Cardiac fibroblast (primary cell): ENCODE measurements around the gene C1D.
A peak's percentile ranks its signal among the peaks of the same experiment; 100 is the strongest.

Experiments used
- DNase-seq, 2 donors: peaks; one replicate each; pipeline versions ENCODE4 v3.0.0 to v3.0.0-alpha.2; 2010; ENCODE audit warnings: low read depth in 2 of 2
- H3K4me3 ChIP-seq, 2 donors: replicated peaks in 1 of 2; 1 replicate in 1 of 2; 2 replicates in 1 of 2; pipeline ENCODE4 v1.5.1; 2011; ENCODE audit warnings: low read depth in 2 of 2, low read length in 2 of 2, mild to moderate bottlenecking in 2 of 2, moderate library complexity in 1 of 2
- CTCF ChIP-seq: IDR thresholded peaks from one replicate; pipeline ENCODE4 v1.5.1; 2011; ENCODE audit warnings: low read depth, mild to moderate bottlenecking, low read length, inconsistent platforms

The C1D gene

GRCh38 chr2:68040078-68040477 is 22.7 kb downstream of the C1D start:
- no peak for TF ChIP-seq CTCF
- DNase-seq = peak in 1 of 2 donors; percentile 19
- no peak overlapping the region for H3K4me3 ChIP-seq

- no peak for TF ChIP-seq CTCF
- no peak overlapping the region for H3K4me3 ChIP-seq
- DNase-seq = no peak
Measured at GRCh38 chr2:68039317-68039716, 23.5 kb downstream of the C1D start.

GRCh38 chr2:68032702-68033101 is 30.1 kb downstream of the C1D start:
- no peak for DNase-seq
- H3K4me3 ChIP-seq = no peak overlapping the region
- TF ChIP-seq CTCF = no peak

- TF ChIP-seq CTCF = peak; percentile 59
- DNase-seq = peak; percentile 74 to 79
- no peak overlapping the region for H3K4me3 ChIP-seq
Measured at GRCh38 chr2:68031542-68032160, 31.2 kb downstream of the C1D start.

- TF ChIP-seq CTCF = no peak
- no peak overlapping the region for H3K4me3 ChIP-seq
- DNase-seq = no peak
Measured at GRCh38 chr2:68031043-68031442, 31.8 kb downstream of the C1D start.

GRCh38 chr2:68030529-68030928 is 32.3 kb downstream of the C1D start:
- no peak overlapping the region for H3K4me3 ChIP-seq
- TF ChIP-seq CTCF = no peak
- DNase-seq = no peak

GRCh38 chr2:68027959-68028358 is 34.8 kb downstream of the C1D start:
- H3K4me3 ChIP-seq = no peak overlapping the region
- no peak for DNase-seq
- TF ChIP-seq CTCF = no peak
